Subcutaneous abdominal adipose tissue (tissue), 5 donors: ENCODE results near the gene SAMD3.

Experiments used
- H3K27ac ChIP-seq: one replicate; pipeline ENCODE4 v1.7.0; 2013; ENCODE audit warnings: low read depth, mild to moderate bottlenecking, inconsistent platforms, low read length, moderate library complexity
- H3K27me3 ChIP-seq, 5 donors: one replicate each; pipeline ENCODE4 v1.7.0; 2013; ENCODE audit warnings: low read length in 5 of 5, inconsistent platforms in 1 of 5; ENCODE audit not compliant: control insufficient read depth in 5 of 5, insufficient read depth in 4 of 5
- H3K36me3 ChIP-seq, 5 donors: one replicate each; pipeline ENCODE4 v1.7.0; 2013; ENCODE audit warnings: low read length in 5 of 5; ENCODE audit not compliant: control insufficient read depth in 5 of 5, insufficient read depth in 5 of 5
- H3K4me1 ChIP-seq, 5 donors: one replicate each; pipeline ENCODE4 v1.7.0; 2013; ENCODE audit warnings: low read length in 5 of 5, mild to moderate bottlenecking in 3 of 5, moderate library complexity in 1 of 5; ENCODE audit not compliant: control insufficient read depth in 5 of 5, insufficient read depth in 5 of 5
- H3K4me3 ChIP-seq, 5 donors: one replicate each; pipeline ENCODE4 v1.7.0; 2013; ENCODE audit warnings: low read length in 5 of 5, low read depth in 1 of 5
- H3K9ac ChIP-seq, 5 donors: one replicate each; pipeline ENCODE4 v1.7.0; 2013; ENCODE audit warnings: low read length in 5 of 5, mild to moderate bottlenecking in 4 of 5, moderate library complexity in 3 of 5
- H3K9me3 ChIP-seq, 5 donors: one replicate each; pipeline ENCODE4 v1.7.0; 2013; ENCODE audit warnings: low read length in 5 of 5; ENCODE audit not compliant: control insufficient read depth in 5 of 5
- donor health status: healthy.
- donor health status: healthy.
- donor health status: healthy.
- donor health status: healthy.
- donor health status: healthy.

SAMD3 gene

GRCh38 chr6:130143709-130144108 is 79.0 kb downstream of the SAMD3 start:
- Histone ChIP-seq H3K4me1 (peaks cover 0 to 7% (median 4%) of the 10 kb centered on the region in 5 donors), H3K9me3 (no peaks in the 10 kb centered on the region), H3K4me3 (no peak overlapping the region), H3K9ac (no peak overlapping the region), H3K36me3 (peaks cover 0 to 11% (median 0%) of the 10 kb centered on the region in 5 donors), H3K27ac (no peak overlapping the region), H3K27me3 (no peaks in the 10 kb centered on the region)

- no peaks in the 10 kb centered on the region for H3K27me3 ChIP-seq
- H3K36me3 ChIP-seq, result peaks cover 4 to 33% (median 6%) of the 10 kb centered on the region in 5 donors
- no peaks in the 10 kb centered on the region for H3K9me3 ChIP-seq
- peaks cover 0 to 7% (median 4%) of the 10 kb centered on the region in 5 donors for H3K4me1 ChIP-seq
- H3K4me3 ChIP-seq, result no peak overlapping the region
- no peak overlapping the region for H3K9ac ChIP-seq
- no peak overlapping the region for H3K27ac ChIP-seq
Observed at GRCh38 chr6:130140084-130140483, 82.7 kb downstream of the SAMD3 start.

GRCh38 chr6:130138909-130139242 is 83.9 kb downstream of the SAMD3 start:
- Histone ChIP-seq H3K4me1 (peaks cover 0 to 7% (median 4%) of the 10 kb centered on the region in 5 donors), H3K9me3 (no peaks in the 10 kb centered on the region), H3K9ac (no peak overlapping the region), H3K27ac (no peak overlapping the region), H3K4me3 (no peak overlapping the region), H3K36me3 (peaks cover 5 to 35% (median 7%) of the 10 kb centered on the region in 5 donors), H3K27me3 (no peaks in the 10 kb centered on the region)

GRCh38 chr6:130138116-130138908 is 84.4 kb downstream of the SAMD3 start:
- H3K27me3 ChIP-seq, result no peaks in the 10 kb centered on the region
- H3K4me1 ChIP-seq, result peaks cover 0 to 7% (median 4%) of the 10 kb centered on the region in 5 donors
- no peaks in the 10 kb centered on the region for H3K9me3 ChIP-seq
- peaks cover 6 to 33% (median 9%) of the 10 kb centered on the region in 5 donors for H3K36me3 ChIP-seq
- no peak overlapping the region for H3K4me3 ChIP-seq
- H3K9ac ChIP-seq, result no peak overlapping the region
- no peak overlapping the region for H3K27ac ChIP-seq

GRCh38 chr6:130136798-130137197 is 86.0 kb downstream of the SAMD3 start:
- no peaks in the 10 kb centered on the region for H3K27me3 ChIP-seq
- H3K4me1 ChIP-seq, result peaks cover 0 to 7% (median 4%) of the 10 kb centered on the region in 5 donors
- no peak overlapping the region for H3K27ac ChIP-seq
- no peaks in the 10 kb centered on the region for H3K9me3 ChIP-seq
- H3K36me3 ChIP-seq, result peaks cover 6 to 33% (median 9%) of the 10 kb centered on the region in 5 donors
- H3K9ac ChIP-seq, result no peak overlapping the region
- H3K4me3 ChIP-seq, result no peak overlapping the region

GRCh38 chr6:130134582-130134981 is 88.2 kb downstream of the SAMD3 start:
- H3K27me3 ChIP-seq, result no peaks in the 10 kb centered on the region
- no peaks in the 10 kb centered on the region for H3K4me1 ChIP-seq
- H3K4me3 ChIP-seq, result no peak overlapping the region
- H3K36me3 ChIP-seq, result peaks cover 6 to 27% (median 9%) of the 10 kb centered on the region in 5 donors
- H3K27ac ChIP-seq, result no peak overlapping the region
- no peak overlapping the region for H3K9ac ChIP-seq
- H3K9me3 ChIP-seq, result no peaks in the 10 kb centered on the region

- no peaks in the 10 kb centered on the region for H3K27me3 ChIP-seq
- H3K27ac ChIP-seq, result no peak overlapping the region
- no peaks in the 10 kb centered on the region for H3K4me1 ChIP-seq
- no peak overlapping the region for H3K9ac ChIP-seq
- no peaks in the 10 kb centered on the region for H3K9me3 ChIP-seq
- H3K36me3 ChIP-seq, result peaks cover 4 to 19% (median 9%) of the 10 kb centered on the region in 5 donors
- no peak overlapping the region for H3K4me3 ChIP-seq
Observed at GRCh38 chr6:130132286-130132701, 90.5 kb downstream of the SAMD3 start.

GRCh38 chr6:130129762-130130246 is 92.9 kb downstream of the SAMD3 start:
- no peak overlapping the region for H3K4me3 ChIP-seq
- H3K4me1 ChIP-seq, result no peaks in the 10 kb centered on the region
- H3K9me3 ChIP-seq, result no peaks in the 10 kb centered on the region
- H3K27ac ChIP-seq, result no peak overlapping the region
- peaks cover 0 to 7% (median 4%) of the 10 kb centered on the region in 5 donors for H3K36me3 ChIP-seq
- H3K27me3 ChIP-seq, result no peaks in the 10 kb centered on the region
- no peak overlapping the region for H3K9ac ChIP-seq

- Histone ChIP-seq H3K9ac (no peak overlapping the region), H3K27me3 (no peaks in the 10 kb centered on the region), H3K27ac (no peak overlapping the region), H3K4me3 (no peak overlapping the region), H3K4me1 (no peaks in the 10 kb centered on the region), H3K9me3 (no peaks in the 10 kb centered on the region), H3K36me3 (peaks cover 0 to 2% (median 0%) of the 10 kb centered on the region in 5 donors)
Observed at GRCh38 chr6:130128326-130128725, 94.4 kb downstream of the SAMD3 start.

GRCh38 chr6:130127195-130127594 is 95.6 kb downstream of the SAMD3 start:
- Histone ChIP-seq H3K27me3 (no peaks in the 10 kb centered on the region), H3K9ac (no peak overlapping the region), H3K4me1 (no peaks in the 10 kb centered on the region), H3K9me3 (no peaks in the 10 kb centered on the region), H3K36me3 (peaks cover 0 to 3% (median 0%) of the 10 kb centered on the region in 5 donors), H3K4me3 (no peak overlapping the region), H3K27ac (no peak overlapping the region)
